ENCODE results near the gene MRPS9. TPM values are rescaled to one million over a fixed set of nuclear protein-coding genes. Genes with fewer than 3 reads are reported as not detected.

MRPS9 gene
- polyA plus RNA-seq (42.8 and 43.5 TPM in 2 replicates), polyA minus RNA-seq (30.4 and 31.7 TPM in 2 replicates)

GRCh38 chr2:105037572-105038382 is at the start of gene MRPS9:
TSS of gene MRPS9 (plus strand) at chr2:105038069. CDS start at chr2:105038093, 24 bp downstream.
- Histone ChIP-seq H3K36me3 (ENCODE audit: insufficient read depth, low read length) (no peaks in the 10 kb centered on the region), H3K9me2 (ENCODE audit: insufficient read depth, low read length) (no peaks in the 10 kb centered on the region), H4K20me1 (ENCODE audit: insufficient read depth) (no peaks in the 10 kb centered on the region), H3K9ac (ENCODE audit: low read length) (peak within 1 kb of the TSS; percentile 85), H3K27ac (ENCODE audit: low read length) (peak within 1 kb of the TSS; percentile 88), H3K9me3 (ENCODE audit: low read length) (no peaks in the 10 kb centered on the region), H3K79me2 (replicated peaks; ENCODE audit: insufficient read depth, low read length) (peaks cover 47% of the 10 kb centered on the region), H3K27me3 (ENCODE audit: insufficient read depth, low read depth, low read length) (no peaks in the 10 kb centered on the region), H2AFZ (ENCODE audit: low read depth, low read length) (peak within 1 kb of the TSS; percentile 86), H3K4me3 (ENCODE audit: low read length) (peak within 1 kb of the TSS; percentile 85), H3K4me2 (ENCODE audit: low read length) (peak within 1 kb of the TSS; percentile 83), H3F3A (ENCODE audit: insufficient read depth, low read length, poor library complexity, severe bottlenecking) (peaks cover 5% of the 10 kb centered on the region)
- TF ChIP-seq RAD21 (conservative IDR thresholded peaks at IDR 0.05) (no peak), EP300 (conservative IDR thresholded peaks at IDR 0.05; ENCODE audit: poor library complexity, severe bottlenecking) (peak; percentile 40), EZH2 (IDR thresholded peaks at IDR 0.05; ENCODE audit: borderline replicate concordance, insufficient read depth, low read length, poor library complexity, severe bottlenecking) (no peak), CTCF (IDR thresholded peaks at IDR 0.05; ENCODE audit: poor library complexity, severe bottlenecking) (no peak), SMC3 (conservative IDR thresholded peaks at IDR 0.05; ENCODE audit: poor library complexity) (peak; percentile 50), TAF1 (IDR thresholded peaks at IDR 0.05; ENCODE audit: low read depth) (peak; percentile 40), MXI1 (conservative IDR thresholded peaks at IDR 0.05; ENCODE audit: poor library complexity, severe bottlenecking) (peak; percentile 93), REST (IDR thresholded peaks at IDR 0.05; ENCODE audit: borderline replicate concordance) (peak; percentile 86), POLR2AphosphoS5 (IDR thresholded peaks at IDR 0.05) (peak; percentile 78)

- Histone ChIP-seq H3K79me2 (replicated peaks; ENCODE audit: insufficient read depth, low read length) (no peaks in the 10 kb centered on the region), H3K36me3 (ENCODE audit: insufficient read depth, low read length) (no peaks in the 10 kb centered on the region), H3K27ac (ENCODE audit: low read length) (no peak overlapping the region), H3K9ac (ENCODE audit: low read length) (no peak overlapping the region), H2AFZ (ENCODE audit: low read depth, low read length) (no peak overlapping the region), H3K4me2 (ENCODE audit: low read length) (no peak overlapping the region), H3K9me2 (ENCODE audit: insufficient read depth, low read length) (no peaks in the 10 kb centered on the region), H3K27me3 (ENCODE audit: insufficient read depth, low read depth, low read length) (no peaks in the 10 kb centered on the region), H4K20me1 (ENCODE audit: insufficient read depth) (no peaks in the 10 kb centered on the region), H3K4me3 (ENCODE audit: low read length) (no peak overlapping the region), H3F3A (ENCODE audit: insufficient read depth, low read length, poor library complexity, severe bottlenecking) (no peaks in the 10 kb centered on the region), H3K9me3 (ENCODE audit: low read length) (peaks cover 3% of the 10 kb centered on the region)
- TF ChIP-seq EP300 (conservative IDR thresholded peaks at IDR 0.05; ENCODE audit: poor library complexity, severe bottlenecking) (no peak), TAF1 (IDR thresholded peaks at IDR 0.05; ENCODE audit: low read depth) (no peak), REST (IDR thresholded peaks at IDR 0.05; ENCODE audit: borderline replicate concordance) (no peak)
Measured at GRCh38 chr2:105005181-105005951, 32.5 kb upstream of the MRPS9 start.

All from neural cell (in vitro differentiated cells).